ENCODE measurements around the gene HCN3.
A peak's percentile ranks its signal among the peaks of the same experiment; 100 is the strongest.
"Not testable (repeated sequence)": the region's sequence is repeated elsewhere in the genome, so short reads cannot be mapped to it uniquely, and the experiment has no call there.

HCN3 gene

GRCh38 chr1:155245163-155245524 is 32.1 kb upstream of the HCN3 start:
- Histone ChIP-seq H2BK120ac (ENCODE audit: low read depth, low read length) (no peak overlapping the region), H3K36me3 (replicated peaks in 1 of 2; ENCODE audit: control insufficient read depth in 2 of 2, insufficient read depth in 2 of 2, low read length in 2 of 2) (peaks cover 16 to 37% of the 10 kb centered on the region in 2 donors), H3K79me1 (ENCODE audit: low read depth, low read length) (no peaks in the 10 kb centered on the region), H2BK5ac (ENCODE audit: low read length) (peak overlapping the region; percentile 62), H3K27ac (replicated peaks; ENCODE audit: low read length) (peak overlapping the region; percentile 92), H3K4me2 (ENCODE audit: insufficient read depth, low read length, poor library complexity, severe bottlenecking) (peak overlapping the region; percentile 58), H2AK5ac (ENCODE audit: low read depth, low read length) (peak overlapping the region; percentile 1), H2AFZ (ENCODE audit: low read length) (peak overlapping the region; percentile 73), H3K27me3 (ENCODE audit: control insufficient read depth in 3 of 3, insufficient read depth in 3 of 3, low read depth in 1 of 3, low read length in 3 of 3) (no peaks in the 10 kb centered on the region), H2BK12ac (ENCODE audit: low read length) (no peak overlapping the region), H3K14ac (ENCODE audit: low read length) (no peak overlapping the region), H3K4me3 (ENCODE audit: low read length in 2 of 2) (peak overlapping the region; percentile 52 to 76), H3K9me3 (replicated peaks in 1 of 2; ENCODE audit: control insufficient read depth in 2 of 2, insufficient read depth in 1 of 2, low read depth in 1 of 2, low read length in 2 of 2) (no peaks in the 10 kb centered on the region), H3K18ac (ENCODE audit: low read length) (peak overlapping the region; percentile 68), H3K23ac (ENCODE audit: low read depth, low read length, poor library complexity) (peak overlapping the region; percentile 81), H3K4ac (ENCODE audit: low read length) (no peak overlapping the region), H4K8ac (ENCODE audit: low read depth, low read length) (no peak overlapping the region), H3K9ac (ENCODE audit: low read depth, low read length, poor library complexity) (peak overlapping the region; percentile 87), H2BK15ac (ENCODE audit: low read length) (no peak overlapping the region), H4K91ac (ENCODE audit: low read depth, low read length, poor library complexity) (no peak overlapping the region), H3K4me1 (ENCODE audit: control insufficient read depth in 2 of 2, insufficient read depth in 1 of 2, low read depth in 1 of 2, low read length in 2 of 2) (peaks cover 4 to 9% of the 10 kb centered on the region in 2 donors)
- DNase-seq (ENCODE audit: low spot score) = no peak
- WGBS, 2 donors (ENCODE audit: extremely low coverage in 2 of 2, insufficient read length in 2 of 2, insufficient replicate concordance in 1 of 2) = no CpG with 5 or more reads among the region's 8 CpGs

- H3K4me2 ChIP-seq (ENCODE audit: insufficient read depth, low read length, poor library complexity, severe bottlenecking); H3K14ac ChIP-seq (ENCODE audit: low read length); H3K9ac ChIP-seq (ENCODE audit: low read depth, low read length, poor library complexity); H3K18ac ChIP-seq (ENCODE audit: low read length); H3K27ac ChIP-seq (replicated peaks; ENCODE audit: low read length); DNase-seq (ENCODE audit: low spot score); H2BK15ac ChIP-seq (ENCODE audit: low read length); H4K91ac ChIP-seq (ENCODE audit: low read depth, low read length, poor library complexity); H3K79me1 ChIP-seq (ENCODE audit: low read depth, low read length); H3K4ac ChIP-seq (ENCODE audit: low read length); H2AK5ac ChIP-seq (ENCODE audit: low read depth, low read length); H2BK120ac ChIP-seq (ENCODE audit: low read depth, low read length); H3K27me3 ChIP-seq (ENCODE audit: control insufficient read depth in 3 of 3, insufficient read depth in 3 of 3, low read depth in 1 of 3, low read length in 3 of 3); H2BK5ac ChIP-seq (ENCODE audit: low read length); H3K9me3 ChIP-seq (replicated peaks in 1 of 2; ENCODE audit: control insufficient read depth in 2 of 2, insufficient read depth in 1 of 2, low read depth in 1 of 2, low read length in 2 of 2); H4K8ac ChIP-seq (ENCODE audit: low read depth, low read length); H3K4me3 ChIP-seq (ENCODE audit: low read length in 2 of 2); H3K23ac ChIP-seq (ENCODE audit: low read depth, low read length, poor library complexity); H2BK12ac ChIP-seq (ENCODE audit: low read length); H2AFZ ChIP-seq (ENCODE audit: low read length): not testable (repeated sequence)
- Histone ChIP-seq H3K4me1 (ENCODE audit: control insufficient read depth in 2 of 2, insufficient read depth in 1 of 2, low read depth in 1 of 2, low read length in 2 of 2) (peaks cover 10 to 13% of the 10 kb centered on the region in 2 donors), H3K36me3 (replicated peaks in 1 of 2; ENCODE audit: control insufficient read depth in 2 of 2, insufficient read depth in 2 of 2, low read length in 2 of 2) (peaks cover 16 to 44% of the 10 kb centered on the region in 2 donors)
- WGBS, 2 donors (ENCODE audit: extremely low coverage in 2 of 2, insufficient read length in 2 of 2, insufficient replicate concordance in 1 of 2) = no CpG with 5 or more reads among the region's 3 CpGs
These were observed 30.5 kb upstream of the HCN3 start for GRCh38 chr1:155246796-155247195.

GRCh38 chr1:155247667-155248553 is 29.4 kb upstream of the HCN3 start:
- H2AFZ ChIP-seq (ENCODE audit: low read length) = no peak overlapping the region
- H3K27me3 ChIP-seq (ENCODE audit: control insufficient read depth in 3 of 3, insufficient read depth in 3 of 3, low read depth in 1 of 3, low read length in 3 of 3) = no peaks in the 10 kb centered on the region
- H2AK5ac ChIP-seq (ENCODE audit: low read depth, low read length) = no peak overlapping the region
- DNase-seq (ENCODE audit: low spot score) = no peak
- no peak overlapping the region for H3K4me3 ChIP-seq (ENCODE audit: low read length in 2 of 2)
- peaks cover 5% of the 10 kb centered on the region for H3K79me1 ChIP-seq (ENCODE audit: low read depth, low read length)
- H3K18ac ChIP-seq (ENCODE audit: low read length) = no peak overlapping the region
- H2BK5ac ChIP-seq (ENCODE audit: low read length) = no peak overlapping the region
- H3K4ac ChIP-seq (ENCODE audit: low read length) = no peak overlapping the region
- H4K91ac ChIP-seq (ENCODE audit: low read depth, low read length, poor library complexity) = no peak overlapping the region
- H3K4me1 ChIP-seq (ENCODE audit: control insufficient read depth in 2 of 2, insufficient read depth in 1 of 2, low read depth in 1 of 2, low read length in 2 of 2) = peaks cover 10 to 13% of the 10 kb centered on the region in 2 donors
- no peaks in the 10 kb centered on the region for H3K9me3 ChIP-seq (replicated peaks in 1 of 2; ENCODE audit: control insufficient read depth in 2 of 2, insufficient read depth in 1 of 2, low read depth in 1 of 2, low read length in 2 of 2)
- no peak overlapping the region for H3K4me2 ChIP-seq (ENCODE audit: insufficient read depth, low read length, poor library complexity, severe bottlenecking)
- no peak overlapping the region for H3K14ac ChIP-seq (ENCODE audit: low read length)
- H2BK12ac ChIP-seq (ENCODE audit: low read length) = no peak overlapping the region
- no peak overlapping the region for H3K27ac ChIP-seq (replicated peaks; ENCODE audit: low read length)
- no peak overlapping the region for H3K9ac ChIP-seq (ENCODE audit: low read depth, low read length, poor library complexity)
- H3K36me3 ChIP-seq (replicated peaks in 1 of 2; ENCODE audit: control insufficient read depth in 2 of 2, insufficient read depth in 2 of 2, low read length in 2 of 2) = peaks cover 16 to 49% of the 10 kb centered on the region in 2 donors
- H4K8ac ChIP-seq (ENCODE audit: low read depth, low read length) = no peak overlapping the region
- no peak overlapping the region for H3K23ac ChIP-seq (ENCODE audit: low read depth, low read length, poor library complexity)
- H2BK15ac ChIP-seq (ENCODE audit: low read length) = no peak overlapping the region
- no peak overlapping the region for H2BK120ac ChIP-seq (ENCODE audit: low read depth, low read length)
- WGBS, 2 donors (ENCODE audit: extremely low coverage in 2 of 2, insufficient read length in 2 of 2, insufficient replicate concordance in 1 of 2) = no CpG with 5 or more reads among the region's 26 CpGs

GRCh38 chr1:155250246-155250632 is 27.0 kb upstream of the HCN3 start:
- no peak overlapping the region for H2BK12ac ChIP-seq (ENCODE audit: low read length)
- H3K4me3 ChIP-seq (ENCODE audit: low read length in 2 of 2) = peak overlapping the region in 1 of 2 donors; percentile 75
- no peak overlapping the region for H3K4ac ChIP-seq (ENCODE audit: low read length)
- H2AFZ ChIP-seq (ENCODE audit: low read length) = no peak overlapping the region
- no peak overlapping the region for H2BK120ac ChIP-seq (ENCODE audit: low read depth, low read length)
- H3K27ac ChIP-seq (replicated peaks; ENCODE audit: low read length) = no peak overlapping the region
- no peaks in the 10 kb centered on the region for H3K9me3 ChIP-seq (replicated peaks in 1 of 2; ENCODE audit: control insufficient read depth in 2 of 2, insufficient read depth in 1 of 2, low read depth in 1 of 2, low read length in 2 of 2)
- no peak overlapping the region for H3K23ac ChIP-seq (ENCODE audit: low read depth, low read length, poor library complexity)
- no peak overlapping the region for H2BK5ac ChIP-seq (ENCODE audit: low read length)
- no peaks in the 10 kb centered on the region for H3K27me3 ChIP-seq (ENCODE audit: control insufficient read depth in 3 of 3, insufficient read depth in 3 of 3, low read depth in 1 of 3, low read length in 3 of 3)
- peak overlapping the region; percentile 70 for H2BK15ac ChIP-seq (ENCODE audit: low read length)
- peak overlapping the region; percentile 89 for H3K18ac ChIP-seq (ENCODE audit: low read length)
- H3K14ac ChIP-seq (ENCODE audit: low read length) = no peak overlapping the region
- peak overlapping the region; percentile 59 for H3K4me2 ChIP-seq (ENCODE audit: insufficient read depth, low read length, poor library complexity, severe bottlenecking)
- H3K36me3 ChIP-seq (replicated peaks in 1 of 2; ENCODE audit: control insufficient read depth in 2 of 2, insufficient read depth in 2 of 2, low read length in 2 of 2) = peaks cover 16 to 51% of the 10 kb centered on the region in 2 donors
- H3K79me1 ChIP-seq (ENCODE audit: low read depth, low read length) = peaks cover 15% of the 10 kb centered on the region
- H3K9ac ChIP-seq (ENCODE audit: low read depth, low read length, poor library complexity) = peak overlapping the region; percentile 75
- H2AK5ac ChIP-seq (ENCODE audit: low read depth, low read length) = peak overlapping the region; percentile 82
- peaks cover 23 to 29% of the 10 kb centered on the region in 2 donors for H3K4me1 ChIP-seq (ENCODE audit: control insufficient read depth in 2 of 2, insufficient read depth in 1 of 2, low read depth in 1 of 2, low read length in 2 of 2)
- H4K8ac ChIP-seq (ENCODE audit: low read depth, low read length) = no peak overlapping the region
- no peak for DNase-seq (ENCODE audit: low spot score)
- WGBS, 2 donors (ENCODE audit: extremely low coverage in 2 of 2, insufficient read length in 2 of 2, insufficient replicate concordance in 1 of 2) = no CpG with 5 or more reads among the region's 28 CpGs
- H4K91ac ChIP-seq (ENCODE audit: low read depth, low read length, poor library complexity) = no peak overlapping the region

Measured in neuronal stem cell (in vitro differentiated cells).